Activated CD4-positive, alpha-beta T cell treated with anti-CD3 and anti-CD28 coated beads, Interleukin-2, amount 50 U/mL, for 4 hours (primary cell): Measurements from ENCODE around the gene FAM50A.
A peak's percentile ranks its signal among the peaks of the same experiment; 100 is the strongest.

Experiments used
- DNase-seq, 2 experiments: peaks; one replicate each; pipeline ENCODE4 v3.0.0-alpha.2; 2020

Gene FAM50A

GRCh38 chrX:154466907-154467306 lies 23.0 kb downstream of the FAM50A start:
- DNase-seq, result no peak

GRCh38 chrX:154467556-154467955 lies 23.6 kb downstream of the FAM50A start:
- no peak for DNase-seq

- DNase-seq, result no peak
These were observed 24.3 kb downstream of the FAM50A start for GRCh38 chrX:154468217-154468616.

GRCh38 chrX:154469114-154469513 lies 25.2 kb downstream of the FAM50A start:
- no peak for DNase-seq

GRCh38 chrX:154469880-154470279 lies 25.9 kb downstream of the FAM50A start:
- no peak for DNase-seq

GRCh38 chrX:154470434-154470833 lies 26.5 kb downstream of the FAM50A start:
- DNase-seq, result no peak

- no peak for DNase-seq
These were observed 27.1 kb downstream of the FAM50A start for GRCh38 chrX:154470914-154471568.

GRCh38 chrX:154471839-154472684 lies 28.1 kb downstream of the FAM50A start:
- no peak for DNase-seq

GRCh38 chrX:154472685-154473632 lies 29.0 kb downstream of the FAM50A start:
- DNase-seq, result no peak

GRCh38 chrX:154473683-154474082 lies 29.7 kb downstream of the FAM50A start:
- DNase-seq, result no peak

GRCh38 chrX:154476821-154477220 lies 32.9 kb downstream of the FAM50A start:
- DNase-seq, result no peak

GRCh38 chrX:154477891-154478477 lies 34.0 kb downstream of the FAM50A start:
- no peak for DNase-seq

GRCh38 chrX:154478728-154479622 lies 35.0 kb downstream of the FAM50A start, which contains the start of gene LAGE3:
Gene LAGE3 (minus strand): TSS chrX:154479281. CDS start chrX:154478915, 366 bp downstream.
- peak; percentile 89 to 90 for DNase-seq

- DNase-seq, result no peak
These were observed 37.3 kb downstream of the FAM50A start for GRCh38 chrX:154481195-154481594.

- no peak for DNase-seq
These were observed 38.1 kb downstream of the FAM50A start for GRCh38 chrX:154481911-154482601.

GRCh38 chrX:154482786-154483185 lies 38.8 kb downstream of the FAM50A start:
- no peak for DNase-seq

- DNase-seq, result no peak
These were observed 39.4 kb downstream of the FAM50A start for GRCh38 chrX:154483325-154483724.

- no peak for DNase-seq
These were observed 40.6 kb downstream of the FAM50A start for GRCh38 chrX:154484255-154485149.

GRCh38 chrX:154485150-154486051 lies 41.5 kb downstream of the FAM50A start:
- no peak for DNase-seq
